K562 (cell line): Measurements from ENCODE around the gene POU2AF2. TPM values are rescaled to one million over a fixed set of nuclear protein-coding genes. Genes with fewer than 3 reads are reported as not detected.

Experiments
- ATAC-seq: fragments of 200-7000 bp; cut with Tn5 transposase; 3 replicates; pipeline ENCODE4 v1.9.1; 2020; ENCODE audit warnings: moderate library complexity
- BruUV-seq: library from RNA; stranded (reverse); fragments of 400-500 nt; replicated peaks from 2 replicates; lab custom pipeline; 2021; lab: Mats Ljungman, UMichigan
- CTCF ChIA-PET: fragments of 300-600 bp; formaldehyde crosslinking; extraction: SDS; loops from one replicate; lab custom pipeline; 2021; ENCODE audit warnings: low intra/inter-chr PET ratio; lab: Yijun Ruan, JAX
- POLR2A ChIA-PET: fragments of 300-600, 350-650 bp; sonication (Branson Sonifier 250); formaldehyde crosslinking; extraction: SDS; loops from one replicate; lab custom pipeline; 2021; ENCODE audit warnings: antibody characterized with exemption, inconsistent platforms; lab: Yijun Ruan, JAX
- DNase-seq, 4 experiments: peaks; one replicate each; pipeline versions ENCODE4 v3.0.0 to v3.0.0-alpha.2; 2011 to 2018; ENCODE audit warnings: low spot score in 3 of 4, mixed read lengths in 3 of 4; ENCODE audit errors: extremely low read depth in 1 of 4
- FAIRE-seq: peaks from 2 replicates; lab custom pipeline; 2011; peaks lifted over from hg19 to GRCh38; lab: Jason Lieb, UNC
- H2AFZ ChIP-seq: 2 replicates; pipeline ENCODE4 v1.6.0; 2011; ENCODE audit warnings: low read depth, low read length, control low read depth, inconsistent platforms
- H3K27ac ChIP-seq: fragments of 200-600 bp; 3 replicates; pipeline ENCODE4 v1.8.0; 2011; ENCODE audit warnings: low read depth, mild to moderate bottlenecking, control low read depth, inconsistent platforms, low read length, moderate library complexity, mixed read lengths; ENCODE audit errors: extremely low read depth
- H3K27me3 ChIP-seq, 2 experiments: fragments of 300-600 bp in 1 of 2; 2 replicates in 1 of 2; 3 replicates in 1 of 2; pipeline versions ENCODE4 v1.6.0 to v1.8.0; 2011; ENCODE audit warnings: inconsistent platforms in 2 of 2, low read length in 2 of 2, mild to moderate bottlenecking in 1 of 2, mixed read lengths in 1 of 2, moderate library complexity in 1 of 2; ENCODE audit not compliant: control insufficient read depth in 2 of 2, insufficient read depth in 2 of 2
- H3K36me3 ChIP-seq: fragments of 300-600 bp; 3 replicates; pipeline ENCODE4 v1.8.0; 2011; ENCODE audit warnings: mild to moderate bottlenecking, low read length, inconsistent platforms; ENCODE audit not compliant: control insufficient read depth, insufficient read depth
- H3K4me1 ChIP-seq, 2 experiments: fragments of 200-600 bp in 1 of 2; replicated peaks in 1 of 2; 2 replicates in 1 of 2; 3 replicates in 1 of 2; pipeline versions ENCODE4 v1.5.1 to v1.8.0; 2011; ENCODE audit warnings: inconsistent platforms in 2 of 2, low read length in 2 of 2, mild to moderate bottlenecking in 1 of 2, mixed read lengths in 1 of 2, moderate library complexity in 1 of 2; ENCODE audit not compliant: control insufficient read depth in 2 of 2, insufficient read depth in 2 of 2
- H3K4me2 ChIP-seq: 2 replicates; pipeline ENCODE4 v1.6.1; 2011; ENCODE audit warnings: low read length, control low read depth, inconsistent platforms, mixed read lengths; ENCODE audit not compliant: insufficient read depth
- H3K4me3 ChIP-seq: fragments of 200-600 bp; sonication (generic), shearing (Covaris generic); 2 replicates; pipeline ENCODE4 v1.5.1; 2016; ENCODE audit warnings: control low read depth, inconsistent platforms
- H3K79me2 ChIP-seq: fragments of 200-600 bp; 3 replicates; pipeline ENCODE4 v1.8.0; 2011; ENCODE audit warnings: low read length, inconsistent platforms; ENCODE audit not compliant: control insufficient read depth, insufficient read depth
- H3K9ac ChIP-seq, 2 experiments: 2 replicates each; pipeline versions ENCODE4 v1.6.0 to v1.6.1; 2011; ENCODE audit warnings: low read depth in 2 of 2, low read length in 2 of 2, control low read depth in 1 of 2, inconsistent platforms in 1 of 2, mild to moderate bottlenecking in 1 of 2, mixed read lengths in 1 of 2; ENCODE audit not compliant: insufficient read depth in 1 of 2
- H3K9me1 ChIP-seq: one replicate; pipeline ENCODE4 v1.6.0; 2011; ENCODE audit warnings: inconsistent platforms, mild to moderate bottlenecking, low read length, moderate library complexity; ENCODE audit not compliant: control insufficient read depth, insufficient read depth
- H3K9me3 ChIP-seq: replicated peaks from 2 replicates; pipeline ENCODE4 v1.5.1; 2011; ENCODE audit warnings: low read depth, low read length, inconsistent platforms; ENCODE audit not compliant: control insufficient read depth, insufficient read depth
- H4K20me1 ChIP-seq: replicated peaks from 2 replicates; pipeline ENCODE4 v1.6.1; 2011; ENCODE audit warnings: low read length, inconsistent platforms, mixed read lengths; ENCODE audit not compliant: control insufficient read depth, insufficient read depth
- DEAF1 ChIP-seq: fragments of 450-650 bp; formaldehyde crosslinking; IDR thresholded peaks from 2 replicates; pipeline ENCODE4 v1.4.0; 2020; ENCODE audit warnings: mild to moderate bottlenecking, moderate library complexity
- FOXJ3 ChIP-seq: sonication (generic); formaldehyde crosslinking; IDR thresholded peaks from 2 replicates; pipeline ENCODE4 v1.4.0; 2020; ENCODE audit warnings: mild to moderate bottlenecking, missing genetic modification reagents
- HES1 ChIP-seq: fragments of 450-650 bp; IDR thresholded peaks from 2 replicates; pipeline ENCODE4 v1.6.1; 2016; ENCODE audit warnings: low read depth, mild to moderate bottlenecking, moderate library complexity
- HEY1 ChIP-seq: fragments of 250-450 bp; sonication (Bioruptor Pico); IDR thresholded peaks from 2 replicates; pipeline ENCODE4 v1.5.0; 2020; ENCODE audit warnings: mild to moderate bottlenecking, moderate library complexity, borderline replicate concordance
- MAZ ChIP-seq, 2 experiments: fragments of 450-650 bp in 1 of 2; sonication (generic) in 1 of 2; formaldehyde crosslinking; IDR thresholded peaks in 1 of 2; conservative IDR thresholded peaks in 1 of 2; 2 replicates each; pipeline versions ENCODE4 v1.4.0 to v1.5.0; 2020; ENCODE audit warnings: mild to moderate bottlenecking in 1 of 2, missing genetic modification reagents in 1 of 2
- NCOA2 ChIP-seq, 2 experiments: fragments of 450-650 bp; IDR thresholded peaks; 2 replicates each; pipeline ENCODE4 v1.6.1; 2018; ENCODE audit warnings: mild to moderate bottlenecking in 2 of 2, moderate library complexity in 1 of 2; ENCODE audit not compliant: partially characterized antibody in 2 of 2
- NRF1 ChIP-seq, 2 experiments: fragments of 450-650 bp; IDR thresholded peaks in 1 of 2; conservative IDR thresholded peaks in 1 of 2; 2 replicates each; pipeline ENCODE4 v1.6.1; 2014; ENCODE audit warnings: mild to moderate bottlenecking in 2 of 2
- SMAD1 ChIP-seq: fragments of 150-350 bp; IDR thresholded peaks from 2 replicates; pipeline ENCODE4 v1.6.1; 2014; ENCODE audit warnings: low read length, low read depth; ENCODE audit not compliant: partially characterized antibody
- SMAD3 ChIP-seq: fragments of 450-650 bp; formaldehyde crosslinking; conservative IDR thresholded peaks from 2 replicates; pipeline ENCODE4 v1.4.0; 2020; ENCODE audit warnings: mild to moderate bottlenecking
- SMARCC2 ChIP-seq: fragments of 450-650 bp; IDR thresholded peaks from 2 replicates; pipeline ENCODE4 v1.6.1; 2017; ENCODE audit warnings: antibody characterized with exemption, moderate library complexity, mild to moderate bottlenecking, low read depth
- ZBTB17 ChIP-seq: fragments of 450-650 bp; formaldehyde crosslinking; IDR thresholded peaks from 2 replicates; pipeline ENCODE4 v1.4.0; 2020; ENCODE audit warnings: mild to moderate bottlenecking
- ZBTB8A ChIP-seq: fragments of 450-650 bp; IDR thresholded peaks from 2 replicates; pipeline ENCODE4 v1.6.1; 2018; ENCODE audit warnings: mild to moderate bottlenecking, moderate library complexity; ENCODE audit not compliant: partially characterized antibody
- ZNF133 ChIP-seq: fragments of 250-450 bp; sonication (Bioruptor Pico); IDR thresholded peaks from 2 replicates; pipeline ENCODE4 v1.4.0; 2020; ENCODE audit warnings: mild to moderate bottlenecking
- ZNF165 ChIP-seq: fragments of 250-450 bp; sonication (Bioruptor Pico); IDR thresholded peaks from 2 replicates; pipeline ENCODE4 v1.4.0; 2020; ENCODE audit warnings: borderline replicate concordance
- ZSCAN29 ChIP-seq: fragments of 450-650 bp; IDR thresholded peaks from 2 replicates; pipeline ENCODE4 v1.6.1; 2017
- WGBS: fragments of 100-300 bp; shearing (Covaris generic); methylation state at CpG from one replicate; pipeline ENCODE4 v1.1.6; 2016; ENCODE audit warnings: low coverage, mixed read lengths; ENCODE audit not compliant: insufficient coverage; ENCODE audit errors: missing lambda C conversion rate; 5-methylcytosine and 5-hydroxymethylcytosine counted together
- in situ Hi-C: fragments of 300-500 bp; cut with MboI; formaldehyde crosslinking; loops from 4 replicates; pipeline ENCODE4 v1.15.0; 2018; ENCODE audit warnings: inconsistent platforms, mixed read lengths
- intact Hi-C: fragments of 100-400 bp; cut with micrococcal nuclease; formaldehyde crosslinking; loops from 2 replicates; pipeline ENCODE4 v1.14.2; 2022
- polyA plus RNA-seq, 8 experiments: library from polyadenylated mRNA; depleted of rRNA in 4 of 8; stranded (reverse) in 5 of 8; unstranded in 3 of 8; fragments of >200 nt; fragmentation: Nextera tagmentation in 2 of 8; fragmentation: Illumina TruSeq in 1 of 8; extraction: Ambion mirVana in 2 of 8; extraction: Trizol in 1 of 8; gene quantifications; 2 replicates each; pipeline versions ENCODE4 v1.2.1 to v1.2.3, GENCODE V29; 2011 to 2014; ENCODE audit warnings: inconsistent platforms in 1 of 8, missing spikeins in 1 of 8
- total RNA-seq, 7 experiments: library from RNA; depleted of rRNA in 6 of 7; stranded (reverse); fragments of >200 nt in 6 of 7; fragmentation: Illumina TruSeq in 2 of 7; extraction: Trizol in 2 of 7; gene quantifications; 2 replicates each; pipeline versions ENCODE4 v1.2.1 to v1.2.3, GENCODE V29; 2011 to 2021; ENCODE audit warnings: low replicate concordance in 1 of 7

The POU2AF2 gene
- total and polyA plus RNA-seq, 9 of the 15 experiments (the other 6 are each of a cell fraction or from before 2014, with no cell fraction given), result not detected

DNA sequence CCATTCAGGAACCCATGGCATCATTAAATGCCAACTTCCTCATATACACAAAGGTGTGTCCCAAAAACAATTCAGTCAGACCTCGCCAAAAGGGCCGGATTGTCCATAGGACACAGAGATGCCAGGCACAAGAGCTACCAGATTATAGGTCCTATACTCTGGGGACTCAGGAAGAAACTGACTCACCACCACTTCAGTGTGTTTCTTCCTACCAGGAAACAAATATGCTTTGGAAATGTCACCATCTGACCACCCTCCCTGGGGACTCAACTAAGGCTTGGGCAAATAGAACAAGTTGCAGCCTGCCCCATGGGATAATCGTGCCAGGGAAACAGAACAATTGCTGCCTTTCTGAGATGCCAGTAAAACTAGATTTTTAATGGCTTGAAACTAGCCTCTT, 64.6 kb downstream of the POU2AF2 start:
- no peak for ATAC-seq
- intact Hi-C loops, result no loop called here
- FAIRE-seq, result no peak

DNA sequence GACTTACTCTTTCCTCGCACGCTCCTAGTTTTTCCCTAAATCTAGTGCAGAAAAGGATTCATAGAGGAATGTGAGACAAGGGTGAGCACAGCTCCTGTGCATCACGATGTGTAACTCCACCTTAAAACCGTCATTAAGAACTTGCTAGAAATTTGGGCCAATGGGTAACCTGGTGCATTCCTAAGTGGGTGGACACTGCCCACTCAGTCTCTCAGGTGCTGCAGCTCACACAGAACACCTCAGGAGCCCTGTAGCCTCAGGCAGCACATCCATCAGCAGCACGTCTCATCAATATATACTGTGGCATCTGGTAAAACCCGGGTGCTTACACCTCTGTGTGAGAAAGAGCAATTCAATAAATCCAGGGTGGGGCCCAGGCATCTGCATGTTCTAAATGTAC, 65.2 kb downstream of the POU2AF2 start:
- no peak overlapping the region for H2AFZ ChIP-seq
- ATAC-seq, result no peak
- intact Hi-C loops (no loop called here), in situ Hi-C loops (no loop called here)
- no TSS peak for BruUV-seq
- no peak overlapping the region for H3K4me2 ChIP-seq
- no peaks in the 10 kb centered on the region for H3K4me1 ChIP-seq
- 2% methylated on average over 6 of the region's 6 CpGs for WGBS
- no peaks in the 10 kb centered on the region for H4K20me1 ChIP-seq
- no peak for FAIRE-seq
- TF ChIP-seq DEAF1 (CRISPR knock-in tag) (no peak), NCOA2 (IDR thresholded peaks at IDR 0.05; ENCODE audit: partially characterized antibody in 2 of 2) (no peak), SMARCC2 (no peak), HES1 (no peak), ZBTB17 (no peak), SMAD3 (CRISPR knock-in tag) (no peak), ZBTB8A (no peak), ZSCAN29 (no peak), MAZ (CRISPR knock-in tag; conservative IDR thresholded peaks at IDR 0.05 in 1 of 2, IDR thresholded peaks at IDR 0.05 in 1 of 2) (no peak), ZNF133 (CRISPR knock-in tag) (no peak), NRF1 (conservative IDR thresholded peaks at IDR 0.05 in 1 of 2, IDR thresholded peaks at IDR 0.05 in 1 of 2) (no peak), HEY1 (CRISPR knock-in tag) (no peak), ZNF165 (CRISPR knock-in tag) (no peak)
- ChIA-PET POLR2A (no interaction called here), CTCF (no interaction called here)
- no peak overlapping the region for H3K4me3 ChIP-seq
- no peaks in the 10 kb centered on the region for H3K9me3 ChIP-seq
- DNase-seq, result no peak
- H3K36me3 ChIP-seq, result no peaks in the 10 kb centered on the region
- no peak overlapping the region for H3K27ac ChIP-seq
- H3K9me1 ChIP-seq, result no peaks in the 10 kb centered on the region
- H3K27me3 ChIP-seq, result peaks cover 0 to 8% of the 10 kb centered on the region in 2 experiments; a peak in 2 of 5 replicates
- H3K79me2 ChIP-seq, result no peaks in the 10 kb centered on the region
- H3K9ac ChIP-seq, result no peak overlapping the region

More for the DNA sequence above, 64.6 kb downstream of the POU2AF2 start:
- no TSS peak for BruUV-seq
- H3K4me1 ChIP-seq, result no peaks in the 10 kb centered on the region
- no peak overlapping the region for H2AFZ ChIP-seq
- DNase-seq, result no peak
- H3K36me3 ChIP-seq, result no peaks in the 10 kb centered on the region
- no peaks in the 10 kb centered on the region for H3K79me2 ChIP-seq
- H3K4me2 ChIP-seq, result no peak overlapping the region
- H3K9me3 ChIP-seq, result no peaks in the 10 kb centered on the region
- no peaks in the 10 kb centered on the region for H3K9me1 ChIP-seq
- WGBS, result 0% methylated on average over 3 of the region's 3 CpGs
- H3K27me3 ChIP-seq, result peaks cover 0 to 8% of the 10 kb centered on the region in 2 experiments; a peak in 2 of 5 replicates
- H3K4me3 ChIP-seq, result no peak overlapping the region
- POLR2A ChIA-PET, result interaction anchor here (0.7 kb wide), 1 partner anchor 10 kb away, joined by 3 read pairs; no protein-coding TSS in a partner anchor
- H3K27ac ChIP-seq, result no peak overlapping the region
- CTCF ChIA-PET, result no interaction called here
- H4K20me1 ChIP-seq, result no peaks in the 10 kb centered on the region
- H3K9ac ChIP-seq, result no peak overlapping the region
- no peak for TF ChIP-seq SMAD1
- TF ChIP-seq FOXJ3 (CRISPR knock-in tag), result no peak
- TF ChIP-seq, all 486 proteins: peak for 0
- in situ Hi-C loops, result no loop called here
